Measurements from ENCODE around the gene ANTKMT.
A peak's percentile ranks its signal among the peaks of the same experiment; 100 is the strongest.
"Not testable (repeated sequence)": the region's sequence is repeated elsewhere in the genome, so short reads cannot be mapped to it uniquely, and the experiment has no call there.

Gene ANTKMT

GRCh38 chr16:711548-712320 lies 9.2 kb upstream of the ANTKMT start:
- DNase-seq: peak in 9 of 10 donors; percentile 73 to 97 (median 85)
- intact Hi-C loops (cut with DNase I): loop anchor here (2.0 kb wide), 3 partner anchors 29 to 391 kb away; partner anchors contain the start of gene CIAO3

GRCh38 chr16:712740-713250 lies 8.2 kb upstream of the ANTKMT start:
- DNase-seq; intact Hi-C loops (cut with DNase I): not testable (repeated sequence)

- intact Hi-C loops (cut with DNase I): no loop called here
- DNase-seq: no peak
Measured at GRCh38 chr16:714079-714478, 6.9 kb upstream of the ANTKMT start.

- intact Hi-C loops (cut with DNase I): no loop called here
Measured at GRCh38 chr16:714558-715476, 6.1 kb upstream of the ANTKMT start, which contains the start of gene METRN. TSS of gene METRN (plus strand) at chr16:715118. CDS start at chr16:715290, 172 bp downstream.

GRCh38 chr16:715477-716199 lies 5.3 kb upstream of the ANTKMT start:
- peak in 1 of 10 donors; percentile 55 for DNase-seq
- intact Hi-C loops (cut with DNase I): no loop called here

More at GRCh38 chr16:714558-715476, 6.1 kb upstream of the ANTKMT start, which contains the start of gene METRN:
- DNase-seq: peak; percentile 89 to 99 (median 91)

- peak; percentile 83 to 98 (median 88) for DNase-seq
- intact Hi-C loops (cut with DNase I): no loop called here
Measured at GRCh38 chr16:716200-716568, 4.8 kb upstream of the ANTKMT start.

GRCh38 chr16:716768-717325 lies 4.1 kb upstream of the ANTKMT start:
- DNase-seq: no peak
- intact Hi-C loops (cut with DNase I): no loop called here

GRCh38 chr16:717450-718245 lies 3.3 kb upstream of the ANTKMT start:
- peak in 1 of 10 donors; percentile 91 for DNase-seq
- intact Hi-C loops (cut with DNase I): no loop called here

GRCh38 chr16:718389-718788 lies 2.6 kb upstream of the ANTKMT start:
- no peak for DNase-seq
- intact Hi-C loops (cut with DNase I): no loop called here

- intact Hi-C loops (cut with DNase I): no loop called here
- no peak for DNase-seq
Measured at GRCh38 chr16:718922-719321, 2.0 kb upstream of the ANTKMT start.

- intact Hi-C loops (cut with DNase I): loop anchor here (2.0 kb wide), 1 partner anchor 21 kb away; the partner anchor contains the start of gene CIAO3
- DNase-seq: peak in 2 of 10 donors; percentile 86
Measured at GRCh38 chr16:719815-720446, 1.0 kb upstream of the ANTKMT start.

- intact Hi-C loops (cut with DNase I): loop anchor here (2.0 kb wide), 1 partner anchor 20 kb away; the partner anchor contains the start of gene CIAO3
- peak in 9 of 10 donors; percentile 55 to 96 (median 79) for DNase-seq
Measured at GRCh38 chr16:720447-720989, 428 bp upstream of the ANTKMT start.

GRCh38 chr16:721765-722540 lies 1.0 kb downstream of the ANTKMT start:
- intact Hi-C loops (cut with DNase I): loop anchor here (2.0 kb wide), 1 partner anchor 19 kb away; the partner anchor contains the start of gene CIAO3
- DNase-seq: peak in 1 of 10 donors; percentile 7

GRCh38 chr16:722835-723633 lies 2.1 kb downstream of the ANTKMT start:
- no peak for DNase-seq
- intact Hi-C loops (cut with DNase I): no loop called here

- no peak for DNase-seq
- intact Hi-C loops (cut with DNase I): no loop called here
Measured at GRCh38 chr16:723695-724094, 2.7 kb downstream of the ANTKMT start.

Data from posterior cingulate gyrus (tissue), 11 donors.